GM12801 (cell line): ENCODE results near the gene SPEM1.

Source experiments
- TF ChIP-seq, protein P1 (sequence below): IDR thresholded peaks from one replicate; pipeline ENCODE4 v1.5.1; 2011; ENCODE audit warnings: control low read depth; ENCODE audit not compliant: insufficient read length; ENCODE audit errors: extremely low read depth

The SPEM1 gene

DNA sequence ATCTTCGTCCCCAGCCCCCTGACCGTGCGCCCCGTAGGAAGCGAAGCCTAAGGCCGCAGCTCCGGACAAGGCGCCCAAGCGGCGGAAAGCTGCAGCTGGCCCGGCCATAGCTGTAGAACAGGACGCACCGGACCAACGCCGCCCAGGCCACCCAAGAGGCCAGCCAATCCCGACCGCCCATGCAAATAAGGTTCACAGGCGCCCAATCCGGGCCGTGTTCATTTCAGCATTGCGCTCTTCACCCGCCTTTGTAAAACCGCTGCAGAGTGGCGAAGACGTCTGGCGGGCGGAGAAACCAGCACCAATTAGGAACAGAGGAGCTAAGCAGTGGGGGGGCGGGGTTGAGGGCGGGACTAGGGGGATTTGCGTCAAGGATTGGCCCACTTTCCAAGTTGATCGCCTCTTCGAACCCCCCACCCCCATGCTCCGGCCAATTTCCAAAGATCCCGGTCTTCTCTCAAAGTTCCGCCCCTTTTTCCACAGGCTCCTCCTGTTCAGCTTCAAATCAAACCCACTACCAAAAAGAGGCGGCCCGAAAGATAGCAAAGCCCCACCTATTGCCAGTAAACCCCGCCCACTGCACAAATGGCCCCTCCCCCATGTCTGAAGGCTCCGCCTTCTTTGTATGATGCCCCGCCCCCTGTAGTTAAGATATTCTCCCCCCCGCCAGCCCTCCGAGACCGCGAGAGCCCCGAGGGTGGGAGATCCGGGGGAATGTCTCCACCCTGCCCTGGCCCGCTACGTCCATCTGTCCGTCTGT, 16.0 kb upstream of the SPEM1 start, which contains the start of gene TMEM256:
Gene TMEM256, minus strand, starts transcription at position 121 of the 760 bp plus-strand sequence. Its CDS starts 13 bp downstream, at position 108.
- TF ChIP-seq, protein P1, sequence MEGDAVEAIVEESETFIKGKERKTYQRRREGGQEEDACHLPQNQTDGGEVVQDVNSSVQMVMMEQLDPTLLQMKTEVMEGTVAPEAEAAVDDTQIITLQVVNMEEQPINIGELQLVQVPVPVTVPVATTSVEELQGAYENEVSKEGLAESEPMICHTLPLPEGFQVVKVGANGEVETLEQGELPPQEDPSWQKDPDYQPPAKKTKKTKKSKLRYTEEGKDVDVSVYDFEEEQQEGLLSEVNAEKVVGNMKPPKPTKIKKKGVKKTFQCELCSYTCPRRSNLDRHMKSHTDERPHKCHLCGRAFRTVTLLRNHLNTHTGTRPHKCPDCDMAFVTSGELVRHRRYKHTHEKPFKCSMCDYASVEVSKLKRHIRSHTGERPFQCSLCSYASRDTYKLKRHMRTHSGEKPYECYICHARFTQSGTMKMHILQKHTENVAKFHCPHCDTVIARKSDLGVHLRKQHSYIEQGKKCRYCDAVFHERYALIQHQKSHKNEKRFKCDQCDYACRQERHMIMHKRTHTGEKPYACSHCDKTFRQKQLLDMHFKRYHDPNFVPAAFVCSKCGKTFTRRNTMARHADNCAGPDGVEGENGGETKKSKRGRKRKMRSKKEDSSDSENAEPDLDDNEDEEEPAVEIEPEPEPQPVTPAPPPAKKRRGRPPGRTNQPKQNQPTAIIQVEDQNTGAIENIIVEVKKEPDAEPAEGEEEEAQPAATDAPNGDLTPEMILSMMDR = no peak

DNA sequence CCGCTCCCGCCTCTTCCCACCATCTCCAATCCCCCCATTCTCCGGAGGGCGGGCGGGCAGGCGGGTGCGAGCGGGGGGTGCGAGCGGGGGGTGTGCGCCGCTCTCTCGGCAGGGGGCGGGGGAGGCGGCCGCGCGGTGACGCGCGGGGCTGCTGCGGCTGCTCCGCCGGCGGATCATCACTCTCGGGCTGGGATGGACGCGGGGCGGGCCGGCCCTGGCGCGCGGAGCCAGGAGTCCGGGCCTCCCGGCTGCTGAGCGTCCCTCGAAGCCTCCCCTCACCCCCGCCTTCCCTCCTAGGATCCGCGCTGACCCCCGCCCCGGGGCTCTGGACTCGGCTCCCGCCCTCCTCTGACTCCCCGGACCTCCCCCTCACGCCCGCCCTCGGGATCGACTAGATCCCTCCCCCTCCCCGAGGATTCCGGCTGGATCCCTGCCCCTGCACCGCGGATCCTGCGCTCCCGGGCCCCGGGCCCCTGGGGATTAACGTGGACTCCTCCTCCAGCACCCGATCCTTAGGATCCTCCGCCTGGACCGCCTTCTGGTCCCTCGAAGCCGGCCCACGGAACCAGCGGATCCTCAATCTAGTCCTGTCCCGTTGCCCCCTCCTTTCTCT, 15.3 kb upstream of the SPEM1 start:
- TF ChIP-seq, protein P1 = no peak

GRCh38 chr17:7405350-7406234, 14.5 kb upstream of the SPEM1 start:
- TF ChIP-seq, protein P1 = no peak

DNA sequence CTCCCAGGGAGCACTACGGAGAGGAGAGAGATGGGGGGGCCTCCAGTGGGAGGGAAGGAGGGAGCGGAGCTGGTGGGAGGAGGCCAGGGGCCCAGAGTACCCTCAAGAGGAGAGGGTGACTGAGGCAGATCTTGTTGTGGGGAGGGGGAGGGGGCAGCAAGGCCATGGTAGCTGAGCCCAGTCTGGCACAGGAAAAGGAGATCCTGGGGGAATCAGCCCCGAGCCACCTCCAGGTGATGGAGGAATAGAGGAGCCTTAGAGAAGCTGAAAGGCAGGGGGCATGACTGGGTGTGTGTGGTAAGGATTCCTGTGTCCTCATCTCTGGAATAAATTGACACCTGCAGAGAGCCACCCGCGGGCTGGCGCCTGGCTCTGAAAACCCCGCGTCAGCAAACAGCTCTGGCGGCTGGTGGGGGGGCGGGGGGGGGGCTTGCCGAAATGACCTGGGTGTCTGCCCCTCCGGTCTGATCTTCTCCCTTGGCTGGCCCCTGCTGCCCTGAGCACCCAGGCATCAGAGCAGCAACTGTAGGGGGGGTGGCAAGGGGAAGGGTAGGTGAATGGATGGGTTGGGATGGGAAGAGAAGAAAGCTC, 13.8 kb upstream of the SPEM1 start:
- TF ChIP-seq, protein P1 = no peak

DNA sequence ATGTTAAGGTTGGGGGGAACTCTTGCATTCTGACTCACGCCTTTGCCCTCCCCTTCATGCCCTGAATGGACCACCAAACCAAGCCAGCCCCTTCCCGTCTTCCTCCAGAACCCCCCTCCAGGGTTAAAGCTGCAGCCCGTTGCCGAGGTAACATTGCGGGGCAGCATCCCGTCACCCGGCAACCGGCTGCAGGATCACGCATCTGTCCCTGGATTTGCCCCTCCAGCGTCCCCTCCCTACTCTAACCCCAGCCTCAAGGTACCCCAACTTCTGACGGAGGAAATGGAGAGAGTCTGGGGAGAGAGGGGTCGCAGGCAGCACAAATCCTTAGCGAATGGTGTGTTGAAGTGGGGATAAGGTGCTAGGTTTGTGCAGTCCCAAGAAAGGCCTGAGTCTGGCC, 13.0 kb upstream of the SPEM1 start:
- TF ChIP-seq, protein P1 = no peak

DNA sequence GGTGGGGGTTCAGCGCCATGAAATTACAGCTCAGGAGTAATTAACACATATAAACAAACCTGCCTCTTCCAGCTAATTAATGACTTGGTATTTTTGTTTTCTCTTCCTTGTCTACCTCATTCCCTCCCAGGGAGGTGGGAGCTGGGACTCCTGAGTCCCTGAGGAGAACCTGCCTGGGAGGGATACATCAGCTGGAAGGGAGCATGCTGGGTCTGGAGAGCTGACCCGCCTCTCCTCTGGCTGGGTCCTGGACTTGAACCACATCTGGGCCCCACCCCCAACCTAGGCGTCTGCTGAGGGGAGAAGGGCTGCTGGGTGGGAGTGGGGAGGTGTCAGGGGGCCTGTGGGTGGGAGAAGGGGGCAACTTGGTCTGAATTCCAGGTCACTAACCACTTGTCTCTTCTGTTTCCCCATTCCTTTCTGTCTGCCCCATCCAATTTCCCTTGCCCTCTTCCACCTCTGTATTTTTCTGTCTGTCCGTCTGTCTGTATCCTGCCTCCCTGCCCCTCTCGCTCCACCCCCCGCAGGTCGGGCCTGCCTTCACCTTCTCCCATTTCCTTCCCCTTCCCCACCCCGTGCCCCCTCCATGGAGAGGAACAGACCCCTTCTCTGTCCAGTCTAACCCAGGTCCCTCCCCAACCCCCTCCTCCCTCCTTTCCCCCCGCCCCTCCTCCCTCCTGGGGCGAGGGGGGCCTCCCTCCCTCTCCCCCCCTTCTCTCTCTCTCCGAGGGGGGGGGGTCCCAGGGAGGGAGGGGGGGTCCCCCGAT, 12.5 kb upstream of the SPEM1 start, which contains the start of gene NLGN2:
Gene NLGN2, plus strand, starts transcription at position 361 of the 767 bp plus-strand sequence. CDS start 411 bp downstream, outside the sequence.
- TF ChIP-seq, protein P1 = no peak
